Hepatocyte (in vitro differentiated cells): ENCODE data around the gene KATNB1.

ENCODE experiments used
- CTCF ChIP-seq: fragments of 200-600 bp; sonication (generic); IDR thresholded peaks from 2 replicates; pipeline ENCODE4 v1.5.1; 2016; ENCODE audit warnings: antibody characterized with exemption, mild to moderate bottlenecking; ENCODE audit not compliant: poor library complexity
- EZH2 ChIP-seq: fragments of 200-600 bp; sonication (generic); IDR thresholded peaks from 2 replicates; pipeline ENCODE4 v1.6.1; 2016; ENCODE audit warnings: antibody characterized with exemption, mild to moderate bottlenecking, borderline replicate concordance
- EZH2phosphoT487 ChIP-seq: fragments of 200-600 bp; sonication (generic); IDR thresholded peaks from one replicate; pipeline ENCODE4 v1.6.1; 2018; ENCODE audit warnings: antibody characterized with exemption, mild to moderate bottlenecking, low read depth, moderate library complexity; ENCODE audit not compliant: unreplicated experiment, severe bottlenecking

GRCh38 chr16:57697896-57698537 lies 37.6 kb upstream of the KATNB1 start:
- TF ChIP-seq CTCF (no peak), EZH2 (no peak), EZH2phosphoT487 (no peak)
